Astrocyte of the hippocampus (primary cell): Measurements from ENCODE around the gene FKBP3.
"Not testable (repeated sequence)": the region's sequence is repeated elsewhere in the genome, so short reads cannot be mapped to it uniquely, and the experiment has no call there.

Experiments used
- DNase-seq: peaks from one replicate; pipeline ENCODE4 v3.0.0; 2011; ENCODE audit warnings: low read depth, low spot score

The FKBP3 gene

DNA sequence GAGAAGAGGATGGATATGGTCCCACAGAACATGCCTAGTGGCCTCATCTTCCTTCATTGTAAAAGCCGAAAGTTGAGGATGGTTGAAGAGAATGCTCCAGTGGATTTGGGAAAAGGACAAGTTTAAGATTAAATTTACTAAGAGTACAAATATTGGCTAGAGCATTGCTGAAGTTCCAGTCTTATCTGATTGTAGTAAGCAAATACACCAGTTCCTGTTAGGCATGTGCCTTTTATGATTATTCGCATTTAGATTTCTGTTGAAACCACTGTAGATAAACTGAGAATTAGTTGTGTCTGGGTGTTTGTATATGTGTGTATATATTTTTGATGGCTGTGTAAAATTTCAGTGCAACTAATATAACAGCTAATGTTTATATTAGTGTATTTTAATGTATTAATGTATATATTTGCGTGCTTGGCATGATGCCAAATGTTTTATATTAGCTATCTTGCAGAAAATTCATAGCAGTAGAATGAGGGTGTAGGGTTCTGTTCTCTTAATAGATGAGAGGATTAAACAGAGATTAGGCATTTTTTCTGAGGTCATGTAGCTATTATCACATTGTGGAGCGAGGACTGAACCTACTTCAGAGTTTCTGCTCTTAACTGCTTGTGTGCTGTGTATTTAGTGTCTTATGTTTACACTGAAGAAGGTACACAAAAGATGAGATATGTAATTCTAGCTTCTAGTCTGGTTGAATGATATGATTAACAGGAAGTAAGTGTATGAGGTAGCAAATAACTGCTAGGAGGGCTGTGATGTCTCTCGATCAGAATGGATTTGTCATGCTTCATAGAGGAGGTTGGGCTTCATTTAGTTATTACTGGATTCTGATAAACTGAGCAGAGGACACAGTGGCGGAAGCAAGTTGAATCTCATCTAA, 21.1 kb downstream of the FKBP3 start:
- peak; percentile 8 for DNase-seq

GRCh38 chr14:45104561-45104960, 29.7 kb downstream of the FKBP3 start:
- DNase-seq = no peak

- no peak for DNase-seq
These were observed 30.5 kb downstream of the FKBP3 start for GRCh38 chr14:45103806-45104205.

- no peak for DNase-seq
These were observed 38.1 kb downstream of the FKBP3 start for GRCh38 chr14:45096218-45096617.

GRCh38 chr14:45095143-45095542, 39.1 kb downstream of the FKBP3 start:
- no peak for DNase-seq

- no peak for DNase-seq
These were observed 40.0 kb downstream of the FKBP3 start for GRCh38 chr14:45094275-45094674.

DNA sequence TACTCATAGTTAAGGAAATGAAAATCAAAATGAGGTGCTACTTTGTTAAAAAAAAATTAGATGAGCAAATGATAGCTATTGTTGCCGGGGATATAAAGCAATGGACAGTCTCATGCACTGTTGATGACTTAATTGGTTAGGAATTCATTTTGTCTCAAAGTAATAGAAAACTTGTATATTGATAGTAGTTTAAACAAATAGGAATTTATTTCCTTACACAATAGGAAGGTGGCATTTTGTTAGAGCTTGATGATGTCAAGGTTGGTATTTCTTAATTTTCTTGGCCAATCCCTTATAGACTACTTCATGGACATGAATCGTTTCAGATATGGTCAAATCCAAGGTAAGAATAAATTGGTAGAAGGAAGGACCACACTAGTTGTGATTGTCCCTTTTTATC, 42.6 kb downstream of the FKBP3 start:
- no peak for DNase-seq

DNA sequence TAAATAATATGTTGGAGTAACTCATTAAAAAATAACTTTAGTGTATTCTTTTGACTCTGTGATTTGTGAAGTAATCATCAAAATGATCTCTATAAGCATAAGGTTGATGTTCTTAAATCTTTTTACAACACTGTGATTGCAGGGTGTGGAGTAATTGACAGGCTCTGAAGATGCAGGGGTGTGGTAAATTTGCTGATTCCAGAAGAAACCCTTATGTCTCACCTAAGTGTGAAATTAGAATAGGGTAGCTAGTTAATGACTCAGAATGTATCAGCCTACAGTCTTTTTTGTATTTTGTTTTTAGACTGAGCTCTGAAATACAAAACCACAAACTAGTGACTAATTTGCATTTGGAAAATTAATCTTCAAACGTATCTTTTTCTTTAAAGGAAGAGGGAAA, 44.5 kb downstream of the FKBP3 start:
- DNase-seq = peak; percentile 31

GRCh38 chr14:45084946-45085346, 49.3 kb downstream of the FKBP3 start:
- DNase-seq = peak; percentile 21

DNA sequence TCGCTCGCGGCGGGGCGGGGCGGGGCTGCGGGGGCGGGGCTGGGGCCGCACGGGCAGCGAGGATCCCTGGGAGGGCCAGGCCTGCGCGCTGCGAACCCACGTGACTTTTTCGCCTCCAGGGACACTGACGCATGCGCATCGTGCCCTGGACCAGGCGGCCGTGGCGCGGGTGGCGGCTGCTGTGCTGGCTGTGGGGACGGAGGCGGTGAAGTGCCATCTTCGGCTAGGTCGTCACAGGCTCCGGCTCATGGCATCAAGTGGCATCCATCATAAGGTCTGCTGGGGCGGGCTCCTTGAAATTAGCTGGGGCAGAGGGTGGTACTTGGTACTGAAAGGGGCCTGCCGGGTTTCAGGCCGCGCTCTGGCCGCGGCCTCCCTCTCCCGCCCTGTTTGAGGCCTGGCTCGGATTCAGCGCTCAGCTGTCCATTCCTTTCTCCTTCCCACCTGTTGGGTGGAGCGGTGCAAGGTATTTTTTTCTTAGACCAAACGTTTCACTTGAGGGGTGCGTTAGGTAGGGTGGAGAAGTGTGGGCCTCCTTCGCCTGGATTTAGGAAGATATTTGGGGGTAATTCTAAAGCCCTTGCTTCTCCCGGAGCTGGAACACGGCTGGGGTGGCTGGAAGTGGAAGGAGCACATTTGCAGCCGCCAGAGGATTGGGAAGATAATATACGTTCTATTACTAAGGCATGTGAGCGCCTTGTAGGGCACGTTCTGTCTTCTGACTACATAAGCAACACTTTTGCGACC, 50.1 kb downstream of the FKBP3 start, which contains the start of gene PRPF39:
Gene PRPF39, plus strand, starts transcription at position 141 of the 747 bp plus-strand sequence. CDS start 11,124 bp downstream, outside the sequence.
- peak; percentile 98 for DNase-seq

DNA sequence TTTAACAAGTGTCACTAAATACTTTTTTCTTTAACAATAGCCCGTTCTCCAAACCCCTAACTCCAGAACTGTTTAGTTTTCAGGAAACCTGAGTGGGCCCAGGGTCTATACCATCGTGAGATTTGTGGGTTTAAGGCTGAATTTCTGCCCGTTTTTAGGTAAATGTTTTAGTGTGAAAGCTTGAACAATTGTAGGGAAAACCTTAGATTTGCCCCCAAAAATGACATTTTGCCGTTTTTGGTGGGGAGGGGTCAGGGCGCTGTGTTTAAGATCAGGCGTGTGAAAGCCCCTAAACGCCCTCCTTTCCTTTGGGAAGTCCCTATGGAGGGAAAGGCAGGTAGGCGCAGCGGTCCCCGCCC, 50.7 kb downstream of the FKBP3 start:
- no peak for DNase-seq

DNA sequence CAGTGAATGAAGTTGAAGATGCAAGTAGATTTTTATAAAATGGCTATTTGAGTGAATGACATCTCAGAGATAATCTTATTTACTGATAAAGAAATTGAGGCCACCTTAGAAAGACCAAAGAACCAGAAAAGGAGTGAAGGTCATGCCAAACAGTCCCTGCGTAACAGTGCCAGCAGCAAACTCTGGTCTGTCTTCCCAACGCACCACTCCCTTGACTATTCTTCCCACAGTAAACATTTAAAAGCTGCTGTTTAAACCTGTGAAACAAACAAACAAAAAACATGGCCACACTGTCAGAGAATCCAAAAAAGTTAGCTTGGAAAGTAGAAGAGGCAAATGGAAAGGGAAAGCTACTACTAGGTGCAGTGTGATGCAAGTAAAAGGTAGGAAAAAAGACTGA, 51.9 kb downstream of the FKBP3 start:
- no peak for DNase-seq

GRCh38 chr14:45081096-45081495, 53.2 kb downstream of the FKBP3 start:
- DNase-seq = not testable (repeated sequence)

DNA sequence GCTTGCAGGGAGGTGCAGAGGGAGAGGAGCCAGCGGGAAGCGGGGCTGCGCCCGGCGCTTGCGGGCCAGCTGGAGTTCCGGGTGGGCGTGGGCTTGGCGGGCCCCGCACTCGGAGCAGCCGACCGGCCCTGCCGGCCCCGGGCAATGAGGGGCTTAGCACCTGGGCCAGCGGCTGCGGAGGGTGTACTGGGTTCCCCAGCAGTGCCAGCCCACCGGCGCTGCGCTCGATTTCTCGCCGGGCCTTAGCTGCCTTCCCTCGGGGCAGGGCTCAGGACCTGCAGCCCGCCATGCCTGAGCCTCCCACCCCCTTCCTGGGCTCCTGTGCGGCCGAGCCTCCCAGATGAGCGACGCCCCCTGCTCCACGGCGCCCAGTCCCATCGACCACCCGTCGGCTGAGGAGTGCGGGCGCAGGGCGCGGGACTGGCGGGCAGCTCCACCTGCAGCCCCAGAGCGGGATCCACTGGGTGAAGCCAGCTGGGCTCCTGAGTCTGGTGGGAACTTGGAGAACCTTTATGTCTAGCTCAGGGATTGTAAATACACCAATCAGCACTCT, 53.8 kb downstream of the FKBP3 start:
- DNase-seq = not testable (repeated sequence)

DNA sequence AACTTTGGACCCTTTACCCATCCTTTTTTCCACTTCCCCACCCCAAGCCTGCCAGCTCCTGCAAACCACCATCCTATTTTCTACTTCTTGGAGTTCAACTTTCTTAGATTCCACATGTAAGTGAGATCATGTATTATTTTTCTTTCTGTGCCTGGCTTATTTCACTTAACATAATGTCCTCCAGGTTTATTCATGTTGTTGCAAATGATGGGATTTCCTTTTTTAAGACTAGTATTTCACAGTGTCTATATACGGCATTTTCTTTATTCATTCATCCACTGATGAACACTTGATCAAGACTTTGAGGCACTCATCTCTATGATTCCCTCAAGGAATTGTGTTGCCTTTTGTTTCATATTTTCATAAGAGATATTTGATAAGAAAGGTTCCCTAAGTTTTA, 56.0 kb downstream of the FKBP3 start:
- DNase-seq = no peak

DNA sequence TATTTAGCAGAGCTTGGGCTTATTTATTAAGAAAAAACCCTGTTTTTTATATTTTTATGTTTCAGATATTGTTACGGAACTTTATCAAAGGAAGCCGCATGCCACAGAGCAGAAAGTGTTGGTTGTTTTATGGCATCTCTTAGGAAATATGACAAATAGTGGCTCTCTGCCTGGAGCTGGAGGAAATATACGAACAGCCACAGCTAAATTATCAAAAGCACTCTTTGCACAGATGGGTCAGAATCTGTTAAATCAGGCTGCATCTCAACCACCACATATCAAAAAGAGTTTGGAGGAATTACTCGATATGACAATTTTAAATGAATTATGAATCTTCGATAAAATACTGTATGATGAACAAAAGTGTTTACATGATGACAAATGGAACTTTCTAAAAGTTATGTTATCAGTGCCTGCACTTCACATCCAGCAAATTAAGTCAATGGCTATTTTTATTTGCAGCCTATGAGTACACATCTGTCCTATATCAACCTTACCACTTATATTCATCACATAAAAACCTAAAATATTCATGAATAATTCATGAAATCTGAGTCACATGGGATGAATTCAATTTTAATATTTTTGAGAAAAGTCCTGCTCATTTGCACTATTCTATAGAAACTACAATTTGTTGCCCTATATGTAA, 60.9 kb downstream of the FKBP3 start:
- DNase-seq = no peak

DNA sequence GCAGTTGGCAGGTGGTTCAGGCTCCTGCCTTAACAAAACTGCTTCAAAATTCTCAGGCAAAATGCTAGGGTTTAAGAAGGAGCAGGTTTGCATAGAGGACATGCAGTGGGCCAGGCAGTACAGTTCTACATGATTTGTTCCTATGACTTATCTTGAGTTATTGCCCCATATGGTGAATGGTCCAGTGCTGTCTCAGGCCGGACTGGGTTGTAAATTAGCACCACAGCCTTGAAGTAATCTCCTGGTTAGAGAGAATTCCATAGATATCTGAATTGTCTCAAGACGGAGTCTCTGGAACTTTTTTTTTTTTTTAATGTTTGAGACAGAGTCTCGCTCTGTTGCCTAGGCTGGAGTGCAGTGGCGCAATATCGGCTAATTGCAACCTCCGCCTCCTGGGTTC, 62.2 kb downstream of the FKBP3 start:
- DNase-seq = no peak

- DNase-seq = no peak
These were observed 64.1 kb downstream of the FKBP3 start for GRCh38 chr14:45070215-45070614.

GRCh38 chr14:45068396-45068795, 65.9 kb downstream of the FKBP3 start:
- no peak for DNase-seq

- no peak for DNase-seq
These were observed 67.6 kb downstream of the FKBP3 start for GRCh38 chr14:45066667-45067066.

- peak; percentile 5 for DNase-seq
These were observed 68.3 kb downstream of the FKBP3 start for GRCh38 chr14:45065956-45066355.
